Stomach (tissue), 4 donors: ENCODE results near the gene SKOR2.

Source experiments
- CTCF ChIP-seq, 7 experiments: fragments of 450-650 bp in 4 of 7; fragments of 200-600 bp in 3 of 7; sonication (generic) in 3 of 7; IDR thresholded peaks; one replicate each; pipeline ENCODE4 v1.5.1; 2016 to 2019; ENCODE audit warnings: antibody characterized with exemption in 7 of 7, control low read depth in 2 of 7, mild to moderate bottlenecking in 1 of 7
- EP300 ChIP-seq: sonication (generic); formaldehyde crosslinking; IDR thresholded peaks from one replicate; pipeline ENCODE4 v1.6.1; 2017; ENCODE audit warnings: antibody characterized with exemption
- POLR2A ChIP-seq, 4 donors: fragments of 450-650 bp; IDR thresholded peaks; one replicate each; pipeline ENCODE4 v1.6.1; 2016; ENCODE audit warnings: antibody characterized with exemption in 4 of 4, control low read depth in 2 of 4, mild to moderate bottlenecking in 1 of 4, moderate library complexity in 1 of 4

DNA sequence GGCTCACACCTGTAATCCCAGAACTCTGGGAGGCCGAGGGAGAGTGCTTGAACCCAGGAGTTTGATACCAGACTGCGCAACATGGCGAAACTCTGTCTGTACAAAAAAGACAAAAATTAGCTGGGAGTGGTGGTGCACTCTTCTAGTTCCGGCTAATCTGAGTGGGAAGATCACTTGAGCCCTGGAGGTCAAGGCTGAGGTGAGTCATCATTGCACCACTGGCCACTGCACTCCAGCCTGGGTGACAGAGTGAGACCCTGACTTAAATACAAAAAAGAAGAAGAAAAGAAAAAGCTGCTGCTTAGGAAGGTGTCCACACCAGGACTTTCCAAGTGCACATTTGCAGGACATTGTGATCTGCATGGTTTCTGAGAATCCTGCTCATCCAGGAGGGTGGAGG is 16.4 kb downstream of the SKOR2 start:
- no peak for TF ChIP-seq CTCF (IDR thresholded peaks at IDR 0.05)
- TF ChIP-seq POLR2A (IDR thresholded peaks at IDR 0.05), result no peak
- no peak for TF ChIP-seq EP300
